Measurements from ENCODE around the gene PADI1. TPM values are rescaled to one million over a fixed set of nuclear protein-coding genes. Genes with fewer than 3 reads are reported as not detected.
A peak's percentile ranks its signal among the peaks of the same experiment; 100 is the strongest.

The PADI1 gene
- polyA plus RNA-seq, 2 of the 4 experiments (the other 2 are of a cell fraction): 1.4 to 2.0 TPM

DNA sequence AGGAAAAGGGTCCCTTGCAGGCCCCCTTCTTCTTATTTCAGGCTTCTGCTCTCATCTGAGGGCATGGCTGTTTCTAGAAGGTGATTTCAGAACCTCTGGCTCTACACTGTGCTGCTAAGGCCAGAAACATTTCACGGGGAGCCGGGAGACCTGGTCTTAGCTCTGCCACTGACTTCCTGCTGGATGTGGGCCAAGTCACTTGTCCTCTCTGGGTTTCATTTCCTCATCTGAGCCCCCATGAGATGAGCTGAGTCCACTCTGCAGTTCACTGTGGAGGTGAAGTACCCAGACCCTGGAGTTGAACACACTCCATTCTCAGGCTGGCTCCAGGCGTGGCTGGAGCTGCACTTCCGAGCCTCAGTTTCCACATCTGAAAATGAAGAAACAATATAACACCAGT, 2.1 kb downstream of the PADI1 start:
- TF ChIP-seq KDM5A (IDR thresholded peaks at IDR 0.05) (no peak), ZNF302 (CRISPR knock-in tag; IDR thresholded peaks at IDR 0.05) (no peak), HOXB13 (CRISPR knock-in tag; IDR thresholded peaks at IDR 0.05; ENCODE audit: low read depth) (no peak), BCL3 (IDR thresholded peaks at IDR 0.05) (no peak), TP53 (CRISPR knock-in tag; IDR thresholded peaks at IDR 0.05) (no peak), SREBF2 (IDR thresholded peaks at IDR 0.05) (no peak), MAFK (IDR thresholded peaks at IDR 0.05; ENCODE audit: partially characterized antibody) (no peak), FOSL2 (IDR thresholded peaks at IDR 0.05) (no peak), FOSL2 (CRISPR knock-in tag; IDR thresholded peaks at IDR 0.05) (no peak), JUN (IDR thresholded peaks at IDR 0.05) (no peak), ESRRA (IDR thresholded peaks at IDR 0.05; ENCODE audit: borderline replicate concordance, low read length) (no peak)
- TF ChIP-seq, protein P1, sequence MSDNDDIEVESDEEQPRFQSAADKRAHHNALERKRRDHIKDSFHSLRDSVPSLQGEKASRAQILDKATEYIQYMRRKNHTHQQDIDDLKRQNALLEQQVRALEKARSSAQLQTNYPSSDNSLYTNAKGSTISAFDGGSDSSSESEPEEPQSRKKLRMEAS (IDR thresholded peaks at IDR 0.05): no peak
- WGBS (ENCODE audit: missing lambda C conversion rate): 100% methylated on average over 2 of the region's 4 CpGs
- Histone ChIP-seq H3K4me1 (peaks cover 39% of the 10 kb centered on the region), H3K9me3 (no peaks in the 10 kb centered on the region), H3K4me2 (peak overlapping the region; percentile 56; the same call in 1 of the 3 replicates), H3K27ac (peak overlapping the region; percentile 70 to 89; a peak in 5 of 6 replicates), H3K4me3 (no peak overlapping the region)
- ChIA-PET POLR2A (interaction anchor here (0.7 kb wide), 1 partner anchor 78 kb away, joined by 3 read pairs; no protein-coding TSS in a partner anchor), CTCF (interaction anchor here (0.8 to 1.6 kb wide), 5 partner anchors 9 to 81 kb away, joined by 3 to 6 read pairs (median 3); no protein-coding TSS in a partner anchor)
- no peak for DNase-seq (ENCODE audit: low read depth in 1 of 2, low spot score in 1 of 2)
- ATAC-seq: peak in 1 of 2 experiments; percentile 26; a peak in 3 of 6 replicates
- no peak for FAIRE-seq

GRCh38 chr1:17207540-17207939, 2.6 kb downstream of the PADI1 start:
- H3K4me1 ChIP-seq: peaks cover 42% of the 10 kb centered on the region
- WGBS (ENCODE audit: missing lambda C conversion rate): 62% methylated on average over 3 of the region's 5 CpGs
- H3K4me2 ChIP-seq: peak overlapping the region; percentile 56
- DNase-seq (ENCODE audit: low read depth in 1 of 2, low spot score in 1 of 2): no peak
- peak overlapping the region; percentile 70 to 89 for H3K27ac ChIP-seq
- no peak overlapping the region for H3K4me3 ChIP-seq
- CTCF ChIA-PET: interaction anchor here (0.8 to 1.6 kb wide), 6 partner anchors 8 to 82 kb away, joined by 3 to 8 read pairs (median 4); no protein-coding TSS in a partner anchor
- FAIRE-seq: no peak
- peak; percentile 21 to 50; a peak in 3 of 6 replicates for ATAC-seq
- TF ChIP-seq RFX5 (IDR thresholded peaks at IDR 0.05) (no peak), SREBF2 (IDR thresholded peaks at IDR 0.05) (no peak), KDM1A (IDR thresholded peaks at IDR 0.05; ENCODE audit: low read depth) (no peak), JUNB (IDR thresholded peaks at IDR 0.05) (no peak), HDAC2 (IDR thresholded peaks at IDR 0.05) (no peak), HOXB5 (CRISPR knock-in tag; IDR thresholded peaks at IDR 0.05) (no peak), CBX2 (IDR thresholded peaks at IDR 0.05; ENCODE audit: borderline replicate concordance, low read depth) (no peak), EHMT2 (IDR thresholded peaks at IDR 0.05; ENCODE audit: low read depth) (no peak), NFE2L2 (conservative IDR thresholded peaks at IDR 0.05; ENCODE audit: low read length) (no peak), ZFP36 (IDR thresholded peaks at IDR 0.05; ENCODE audit: borderline replicate concordance, partially characterized antibody) (no peak)
- no peaks in the 10 kb centered on the region for H3K9me3 ChIP-seq
- POLR2A ChIA-PET: interaction anchor here (0.7 to 1.1 kb wide), 2 partner anchors 26 to 79 kb away, joined by 3 to 4 read pairs; no protein-coding TSS in a partner anchor

- POLR2A ChIA-PET: interaction anchor here (1.1 kb wide), 1 partner anchor 26 kb away, joined by 4 read pairs; no protein-coding TSS in a partner anchor
- 0% methylated on average over 1 of the region's 2 CpGs for WGBS (ENCODE audit: missing lambda C conversion rate)
Observed at GRCh38 chr1:17207966-17208418, 3.1 kb downstream of the PADI1 start.

More at GRCh38 chr1:17207966-17208418, 3.1 kb downstream of the PADI1 start:
- ATAC-seq (peak; percentile 67 to 80; a peak in 5 of 6 replicates), FAIRE-seq (no peak), DNase-seq (ENCODE audit: low read depth in 1 of 2, low spot score in 1 of 2) (peak; percentile 70 to 79)
- H3K4me2 ChIP-seq: peak overlapping the region; percentile 56
- no peak overlapping the region for H3K4me3 ChIP-seq
- 0 out of 5 replicates have a peak, but pooled peaks of 1 of the 2 experiments have one; percentile 24 for TF ChIP-seq JUN (IDR thresholded peaks at IDR 0.05)
- TF ChIP-seq GATA3 (IDR thresholded peaks at IDR 0.05; ENCODE audit: borderline replicate concordance): peak; percentile 26; the same call in 1 of the 2 replicates
- TF ChIP-seq EP300 (IDR thresholded peaks at IDR 0.05): peak in 1 of 2 experiments; percentile 24; a peak in 1 of 5 replicates
- 0 out of 2 replicates have a peak, but pooled peaks have one; percentile 37 for TF ChIP-seq FOSL2 (IDR thresholded peaks at IDR 0.05)
- TF ChIP-seq FOSL2 (CRISPR knock-in tag; IDR thresholded peaks at IDR 0.05): peak; percentile 78
- no peak for TF ChIP-seq NFE2L2 (conservative IDR thresholded peaks at IDR 0.05; ENCODE audit: low read length)
- no peak for TF ChIP-seq ZNF302 (CRISPR knock-in tag; IDR thresholded peaks at IDR 0.05)
- TF ChIP-seq JUNB (IDR thresholded peaks at IDR 0.05): peak; percentile 41; the same call in 1 of the 2 replicates
- TF ChIP-seq FOSB (CRISPR knock-in tag; IDR thresholded peaks at IDR 0.05): no peak
- TF ChIP-seq MAFK (IDR thresholded peaks at IDR 0.05; ENCODE audit: partially characterized antibody): no peak
- H3K4me1 ChIP-seq: peaks cover 46% of the 10 kb centered on the region
- no peaks in the 10 kb centered on the region for H3K9me3 ChIP-seq
- CTCF ChIA-PET: interaction anchor here (0.8 to 1.6 kb wide), 5 partner anchors 10 to 82 kb away, joined by 3 to 8 read pairs (median 4); no protein-coding TSS in a partner anchor
- peak overlapping the region; percentile 70 to 89 for H3K27ac ChIP-seq
